HepG2 (cell line): ENCODE measurements around the gene C7orf57. TPM values are rescaled to one million over a fixed set of nuclear protein-coding genes. Genes with fewer than 3 reads are reported as not detected.
A peak's percentile ranks its signal among the peaks of the same experiment; 100 is the strongest.

Experiments
- ATF6 ChIP-seq: sonication (generic); formaldehyde crosslinking; conservative IDR thresholded peaks from 2 replicates; pipeline ENCODE4 v1.4.0; 2020; ENCODE audit warnings: missing genetic modification reagents
- CC2D1A ChIP-seq: sonication (generic); formaldehyde crosslinking; IDR thresholded peaks from 2 replicates; pipeline ENCODE4 v1.8.1; 2023; ENCODE audit warnings: mild to moderate bottlenecking, missing genetic modification reagents
- CCAR2 ChIP-seq: fragments of 200-400 bp; formaldehyde crosslinking; optimal IDR thresholded peaks from 2 replicates; pipeline ENCODE3; 2018; ENCODE audit warnings: low read depth, mild to moderate bottlenecking, low read length, moderate library complexity
- DRAP1 ChIP-seq: IDR thresholded peaks from 2 replicates; pipeline ENCODE4 v1.6.1; 2016; ENCODE audit warnings: missing genetic modification reagents, missing compliant biosample characterization
- MIER3 ChIP-seq: IDR thresholded peaks from 2 replicates; pipeline ENCODE4 v1.6.1; 2016; ENCODE audit warnings: missing compliant biosample characterization, borderline replicate concordance
- MXD4 ChIP-seq: IDR thresholded peaks from 2 replicates; pipeline ENCODE4 v1.6.1; 2016; ENCODE audit warnings: mild to moderate bottlenecking, missing biosample characterization, missing genetic modification reagents
- ZFP90 ChIP-seq: sonication (generic); formaldehyde crosslinking; IDR thresholded peaks from 2 replicates; pipeline ENCODE4 v1.8.0; 2022; ENCODE audit warnings: missing genetic modification reagents, mild to moderate bottlenecking, inconsistent platforms, borderline replicate concordance
- ZHX1 ChIP-seq: sonication (generic); formaldehyde crosslinking; IDR thresholded peaks from 2 replicates; pipeline ENCODE4 v1.8.1; 2022; ENCODE audit warnings: low read depth, mild to moderate bottlenecking, missing genetic modification reagents
- ZNF281 ChIP-seq: sonication (generic); formaldehyde crosslinking; IDR thresholded peaks from 2 replicates; pipeline ENCODE4 v1.4.0; 2020; ENCODE audit warnings: missing genetic modification reagents, borderline replicate concordance
- ZNF407 ChIP-seq: sonication (generic); formaldehyde crosslinking; IDR thresholded peaks from one replicate; pipeline ENCODE4 v1.5.1; 2020; ENCODE audit warnings: mild to moderate bottlenecking, missing genetic modification reagents; ENCODE audit errors: not compliant biosample characterization
- ZNF431 ChIP-seq: sonication (generic); formaldehyde crosslinking; IDR thresholded peaks from 2 replicates; pipeline ENCODE4 v1.9.0; 2022; ENCODE audit warnings: missing genetic modification reagents, low read depth, mild to moderate bottlenecking, borderline replicate concordance
- ZNF614 ChIP-seq: IDR thresholded peaks from 2 replicates; pipeline ENCODE4 v1.6.1; 2018; ENCODE audit warnings: missing biosample characterization, missing genetic modification reagents, inconsistent platforms, borderline replicate concordance
- polyA plus RNA-seq, 8 experiments: library from polyadenylated mRNA; depleted of rRNA in 3 of 8; stranded (reverse) in 7 of 8; unstranded in 1 of 8; fragments of >200 nt; fragmentation: Illumina TruSeq in 4 of 8; extraction: Trizol in 4 of 8; gene quantifications; 2 replicates each; pipeline versions ENCODE4 v1.2.1 to v1.2.3, GENCODE V29; 2011 to 2016; ENCODE audit warnings: low read depth in 4 of 8, missing spikeins in 1 of 8, mixed read lengths in 1 of 8; ENCODE audit not compliant: insufficient read depth in 1 of 8
- total RNA-seq, 5 experiments: library from RNA; depleted of rRNA; stranded (reverse); fragments of >200 nt; fragmentation: Illumina TruSeq; extraction: Trizol; gene quantifications; 2 replicates each; pipeline ENCODE4 v1.2.3, GENCODE V29; 2016; ENCODE audit warnings: low read depth in 1 of 5

The C7orf57 gene
- total and polyA plus RNA-seq, 2 of the 13 experiments (the other 11 are each of a cell fraction or from before 2014, with no cell fraction given) = not detected

- TF ChIP-seq ZNF407 (no peak), CCAR2 (no peak), ZNF281 (no peak), MIER3 (no peak), DRAP1 (CRISPR knock-in tag) (no peak; the same call in 1 of the 2 replicates), ZHX1 (CRISPR knock-in tag) (no peak; the same call in 1 of the 2 replicates), ZFP90 (CRISPR knock-in tag) (peak; percentile 20; the same call in 1 of the 2 replicates), ZNF614 (CRISPR knock-in tag) (no peak), ATF6 (CRISPR knock-in tag) (no peak), ZNF431 (no peak), MXD4 (CRISPR knock-in tag) (peak; percentile 71; the same call in 1 of the 2 replicates), CC2D1A (CRISPR knock-in tag) (no peak)
Measured at GRCh38 chr7:48088559-48089045, 53.3 kb downstream of the C7orf57 start (continued).
